Effector CD8-positive, alpha-beta T cell (primary cell): ENCODE measurements around the gene DDAH1.

ENCODE experiments used
- DNase-seq: peaks from one replicate; lab custom pipeline; 2025; lab: John Stamatoyannopoulos, UW

The DDAH1 gene

GRCh38 chr1:85440612-85441011, 24.3 kb downstream of the DDAH1 start:
- DNase-seq = no peak

GRCh38 chr1:85438353-85438752, 26.6 kb downstream of the DDAH1 start:
- no peak for DNase-seq

GRCh38 chr1:85437139-85437538, 27.8 kb downstream of the DDAH1 start:
- DNase-seq = no peak

GRCh38 chr1:85433096-85433495, 31.9 kb downstream of the DDAH1 start:
- no peak for DNase-seq

- no peak for DNase-seq
Observed at GRCh38 chr1:85428471-85429089, 36.4 kb downstream of the DDAH1 start.

GRCh38 chr1:85427849-85428248, 37.1 kb downstream of the DDAH1 start:
- DNase-seq = no peak

GRCh38 chr1:85427331-85427730, 37.6 kb downstream of the DDAH1 start:
- DNase-seq = no peak

GRCh38 chr1:85421179-85421578, 43.8 kb downstream of the DDAH1 start:
- no peak for DNase-seq

- no peak for DNase-seq
Observed at GRCh38 chr1:85420199-85420598, 44.8 kb downstream of the DDAH1 start.

GRCh38 chr1:85417876-85418275, 47.1 kb downstream of the DDAH1 start:
- no peak for DNase-seq

- no peak for DNase-seq
Observed at GRCh38 chr1:85417017-85417416, 47.9 kb downstream of the DDAH1 start.

GRCh38 chr1:85413169-85413568, 51.8 kb downstream of the DDAH1 start:
- DNase-seq = no peak

- no peak for DNase-seq
Observed at GRCh38 chr1:85411567-85412305, 53.2 kb downstream of the DDAH1 start.

- DNase-seq = no peak
Observed at GRCh38 chr1:85409516-85409915, 55.4 kb downstream of the DDAH1 start.

GRCh38 chr1:85407746-85408377, 57.1 kb downstream of the DDAH1 start:
- DNase-seq = no peak

GRCh38 chr1:85406887-85407533, 57.9 kb downstream of the DDAH1 start:
- DNase-seq = no peak

- DNase-seq = no peak
Observed at GRCh38 chr1:85406081-85406480, 58.9 kb downstream of the DDAH1 start.

GRCh38 chr1:85404408-85404807, 60.6 kb downstream of the DDAH1 start:
- DNase-seq = no peak

- DNase-seq = no peak
Observed at GRCh38 chr1:85398391-85399064, 66.4 kb downstream of the DDAH1 start.

- DNase-seq = no peak
Observed at GRCh38 chr1:85397490-85398032, 67.4 kb downstream of the DDAH1 start.

GRCh38 chr1:85396194-85396593, 68.8 kb downstream of the DDAH1 start:
- no peak for DNase-seq

- DNase-seq = no peak
Observed at GRCh38 chr1:85394130-85394529, 70.8 kb downstream of the DDAH1 start.
